Measurements from ENCODE around the gene RORB. TPM values are rescaled to one million over a fixed set of nuclear protein-coding genes. Genes with fewer than 3 reads are reported as not detected.

The RORB gene
- total and polyA plus RNA-seq, 12 donors, result 0.20 to 5.0 (median 2.6) TPM

DNA sequence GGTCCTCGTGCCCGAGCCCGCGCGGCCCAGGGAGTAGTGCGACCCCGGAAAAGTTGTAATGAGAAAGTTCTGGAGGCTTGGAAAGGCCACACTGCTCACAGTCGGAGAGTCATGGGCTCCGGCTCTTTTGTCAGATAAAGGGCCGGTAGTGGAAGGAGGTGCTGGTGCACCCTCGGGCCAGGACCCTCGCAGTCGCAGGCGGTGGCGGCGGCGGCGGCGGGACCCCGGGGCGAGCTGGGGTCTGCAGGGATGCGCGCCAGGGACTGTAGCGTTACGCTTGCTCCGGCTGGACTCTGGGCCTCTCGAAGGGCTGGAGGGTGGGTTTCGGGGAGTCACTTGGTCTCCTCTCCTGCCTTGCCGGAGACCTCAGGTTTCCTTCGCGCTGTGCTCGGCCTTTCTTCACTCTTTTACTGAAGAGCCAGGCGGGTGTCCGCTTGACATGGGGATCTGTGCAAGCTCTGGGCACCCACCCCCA is 1.5 kb downstream of the RORB start:
- intact Hi-C loops (cut with DNase I), result no loop called here
- Histone ChIP-seq H3K27ac (peak overlapping the region in 8 of 10 donors; percentile 30 to 77 (median 54)), H3K4me3 (peak overlapping the region; percentile 39 to 67 (median 61)), H3K9me3 (no peaks in the 10 kb centered on the region), H3K27me3 (peaks cover 0 to 92% (median 49%) of the 10 kb centered on the region in 7 donors), H3K4me1 (peaks cover 0 to 28% (median 20%) of the 10 kb centered on the region in 9 donors), H3K36me3 (no peaks in the 10 kb centered on the region)
- WGBS, 2 donors, result 1 to 2% methylated on average over 34 of the region's 34 CpGs
- ATAC-seq, result peak in 3 of 8 donors; percentile 4 to 45 (median 6)
- TF ChIP-seq, protein P1, sequence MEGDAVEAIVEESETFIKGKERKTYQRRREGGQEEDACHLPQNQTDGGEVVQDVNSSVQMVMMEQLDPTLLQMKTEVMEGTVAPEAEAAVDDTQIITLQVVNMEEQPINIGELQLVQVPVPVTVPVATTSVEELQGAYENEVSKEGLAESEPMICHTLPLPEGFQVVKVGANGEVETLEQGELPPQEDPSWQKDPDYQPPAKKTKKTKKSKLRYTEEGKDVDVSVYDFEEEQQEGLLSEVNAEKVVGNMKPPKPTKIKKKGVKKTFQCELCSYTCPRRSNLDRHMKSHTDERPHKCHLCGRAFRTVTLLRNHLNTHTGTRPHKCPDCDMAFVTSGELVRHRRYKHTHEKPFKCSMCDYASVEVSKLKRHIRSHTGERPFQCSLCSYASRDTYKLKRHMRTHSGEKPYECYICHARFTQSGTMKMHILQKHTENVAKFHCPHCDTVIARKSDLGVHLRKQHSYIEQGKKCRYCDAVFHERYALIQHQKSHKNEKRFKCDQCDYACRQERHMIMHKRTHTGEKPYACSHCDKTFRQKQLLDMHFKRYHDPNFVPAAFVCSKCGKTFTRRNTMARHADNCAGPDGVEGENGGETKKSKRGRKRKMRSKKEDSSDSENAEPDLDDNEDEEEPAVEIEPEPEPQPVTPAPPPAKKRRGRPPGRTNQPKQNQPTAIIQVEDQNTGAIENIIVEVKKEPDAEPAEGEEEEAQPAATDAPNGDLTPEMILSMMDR (IDR thresholded peaks at IDR 0.05), result no peak
- DNase-seq, result peak in 1 of 2 donors; percentile 5

GRCh38 chr9:74499111-74499601 is 2.0 kb downstream of the RORB start:
- peak overlapping the region; percentile 39 to 67 (median 61) for H3K4me3 ChIP-seq
- intact Hi-C loops (cut with DNase I), result no loop called here
- no peaks in the 10 kb centered on the region for H3K36me3 ChIP-seq
- TF ChIP-seq, protein P1 (IDR thresholded peaks at IDR 0.05), result no peak
- DNase-seq, result peak in 1 of 2 donors; percentile 7
- peak in 4 of 8 donors; percentile 14 to 34 (median 26) for ATAC-seq
- peaks cover 0 to 28% (median 20%) of the 10 kb centered on the region in 9 donors for H3K4me1 ChIP-seq
- H3K27ac ChIP-seq, result peak overlapping the region in 5 of 10 donors; percentile 31 to 77 (median 64)
- no peaks in the 10 kb centered on the region for H3K9me3 ChIP-seq
- WGBS, 2 donors, result 1% methylated on average over 19 of the region's 19 CpGs
- H3K27me3 ChIP-seq, result peaks cover 0 to 87% (median 49%) of the 10 kb centered on the region in 7 donors

GRCh38 chr9:74499770-74500583 is 2.8 kb downstream of the RORB start:
- DNase-seq, result peak in 1 of 2 donors; percentile 4
- Histone ChIP-seq H3K27me3 (peaks cover 0 to 80% (median 49%) of the 10 kb centered on the region in 7 donors), H3K4me1 (peaks cover 0 to 28% (median 20%) of the 10 kb centered on the region in 9 donors), H3K27ac (no peak overlapping the region), H3K9me3 (no peaks in the 10 kb centered on the region), H3K36me3 (no peaks in the 10 kb centered on the region), H3K4me3 (peak overlapping the region; percentile 21 to 67 (median 61))
- no peak for ATAC-seq
- 10 to 12% methylated on average over 32 of the region's 32 CpGs for WGBS, 2 donors
- intact Hi-C loops (cut with DNase I), result no loop called here
- TF ChIP-seq, protein P1 (IDR thresholded peaks at IDR 0.05), result no peak

GRCh38 chr9:74500584-74500924 is 3.4 kb downstream of the RORB start:
- WGBS, 2 donors, result 20 to 21% methylated on average over 14 of the region's 14 CpGs
- DNase-seq (no peak), ATAC-seq (no peak)
- H3K36me3 ChIP-seq, result no peaks in the 10 kb centered on the region
- no peak overlapping the region for H3K27ac ChIP-seq
- peak overlapping the region in 8 of 10 donors; percentile 3 to 67 (median 62) for H3K4me3 ChIP-seq
- intact Hi-C loops (cut with DNase I), result no loop called here
- TF ChIP-seq, protein P1 (IDR thresholded peaks at IDR 0.05), result no peak
- H3K9me3 ChIP-seq, result no peaks in the 10 kb centered on the region
- H3K27me3 ChIP-seq, result peaks cover 0 to 74% (median 49%) of the 10 kb centered on the region in 7 donors
- H3K4me1 ChIP-seq, result peaks cover 0 to 28% (median 20%) of the 10 kb centered on the region in 9 donors

All from heart right ventricle (tissue), 16 donors.